Stomach (tissue), 4 donors: ENCODE measurements around the gene PHF1.

Experiments
- EP300 ChIP-seq: sonication (generic); formaldehyde crosslinking; IDR thresholded peaks from one replicate; pipeline ENCODE4 v1.6.1; 2017; ENCODE audit warnings: antibody characterized with exemption
- TF ChIP-seq, protein P1 (sequence below), 7 experiments: fragments of 450-650 bp in 4 of 7; fragments of 200-600 bp in 3 of 7; sonication (generic) in 3 of 7; IDR thresholded peaks; one replicate each; pipeline ENCODE4 v1.5.1; 2016 to 2019; ENCODE audit warnings: antibody characterized with exemption in 7 of 7, control low read depth in 2 of 7, mild to moderate bottlenecking in 1 of 7

DNA sequence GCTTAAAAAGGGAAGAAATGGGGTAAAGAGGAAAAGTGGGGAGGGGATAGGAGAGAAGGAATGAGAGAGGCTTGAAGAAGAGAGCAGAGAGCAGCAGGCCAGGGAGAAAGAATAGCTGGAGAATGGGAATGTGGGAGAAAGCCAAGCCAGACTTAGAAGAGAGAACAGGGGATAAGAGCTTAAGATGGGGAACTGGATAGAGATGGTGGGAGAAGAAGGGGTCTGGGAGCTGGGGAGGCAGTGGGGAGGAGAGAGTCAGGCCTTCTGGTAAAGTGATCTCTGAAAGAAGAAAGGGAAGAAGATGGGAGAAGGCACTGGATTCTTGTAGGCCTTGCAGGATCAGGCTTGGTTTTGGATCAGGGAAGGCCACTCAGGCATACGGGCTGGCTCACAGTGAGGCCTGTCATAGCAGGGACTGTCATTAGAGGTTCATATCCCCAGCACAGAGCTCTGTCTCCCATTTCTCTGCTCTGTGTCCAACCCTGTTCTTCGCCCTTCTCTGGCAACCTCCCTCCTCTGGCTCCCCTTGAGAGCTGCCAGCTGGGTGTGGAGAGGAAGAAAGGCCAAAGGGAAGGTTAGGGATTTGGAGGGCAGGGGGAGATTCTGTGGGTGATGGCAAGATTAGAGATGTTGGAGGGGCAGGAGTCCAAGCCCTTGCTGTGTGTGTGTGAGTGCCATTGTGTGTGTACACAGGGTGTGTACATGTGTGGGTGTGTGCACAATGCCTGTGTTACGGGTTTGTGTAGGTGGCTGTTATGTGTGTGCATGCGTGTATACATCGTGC is 18.3 kb downstream of the PHF1 start:
- no peak for TF ChIP-seq EP300
- TF ChIP-seq, protein P1, sequence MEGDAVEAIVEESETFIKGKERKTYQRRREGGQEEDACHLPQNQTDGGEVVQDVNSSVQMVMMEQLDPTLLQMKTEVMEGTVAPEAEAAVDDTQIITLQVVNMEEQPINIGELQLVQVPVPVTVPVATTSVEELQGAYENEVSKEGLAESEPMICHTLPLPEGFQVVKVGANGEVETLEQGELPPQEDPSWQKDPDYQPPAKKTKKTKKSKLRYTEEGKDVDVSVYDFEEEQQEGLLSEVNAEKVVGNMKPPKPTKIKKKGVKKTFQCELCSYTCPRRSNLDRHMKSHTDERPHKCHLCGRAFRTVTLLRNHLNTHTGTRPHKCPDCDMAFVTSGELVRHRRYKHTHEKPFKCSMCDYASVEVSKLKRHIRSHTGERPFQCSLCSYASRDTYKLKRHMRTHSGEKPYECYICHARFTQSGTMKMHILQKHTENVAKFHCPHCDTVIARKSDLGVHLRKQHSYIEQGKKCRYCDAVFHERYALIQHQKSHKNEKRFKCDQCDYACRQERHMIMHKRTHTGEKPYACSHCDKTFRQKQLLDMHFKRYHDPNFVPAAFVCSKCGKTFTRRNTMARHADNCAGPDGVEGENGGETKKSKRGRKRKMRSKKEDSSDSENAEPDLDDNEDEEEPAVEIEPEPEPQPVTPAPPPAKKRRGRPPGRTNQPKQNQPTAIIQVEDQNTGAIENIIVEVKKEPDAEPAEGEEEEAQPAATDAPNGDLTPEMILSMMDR (IDR thresholded peaks at IDR 0.05), result no peak
